Middle frontal gyrus (tissue), 1 donor: ENCODE measurements around the gene DPH6.
"Not testable (repeated sequence)": the region's sequence is repeated elsewhere in the genome, so short reads cannot be mapped to it uniquely, and the experiment has no call there.

Source experiments
- DNase-seq: peaks from one replicate; pipeline ENCODE4 v3.0.0-alpha.2; 2015; ENCODE audit warnings: low spot score; ENCODE audit errors: extremely low spot score

Gene DPH6

DNA sequence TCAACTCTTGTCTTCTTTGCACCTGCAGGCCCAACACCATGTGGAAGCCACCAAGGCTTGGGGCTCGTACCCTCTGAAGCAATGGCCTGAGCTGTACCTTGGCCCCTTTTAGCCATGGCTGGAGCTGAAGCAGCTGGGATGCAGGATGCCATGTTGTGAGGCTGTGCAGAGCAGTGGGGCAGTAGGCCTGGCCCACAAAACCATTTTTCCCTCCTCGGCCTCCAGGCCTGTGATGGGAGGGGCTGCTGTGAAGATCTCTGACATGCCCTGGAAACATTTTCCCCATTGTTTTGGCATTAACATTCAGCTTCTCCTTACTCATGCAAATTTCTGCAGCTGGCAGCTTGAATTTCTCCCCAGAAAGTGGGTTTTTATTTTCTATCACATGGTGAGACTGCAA lies 58.5 kb downstream of the DPH6 start:
- DNase-seq, result no peak

DNA sequence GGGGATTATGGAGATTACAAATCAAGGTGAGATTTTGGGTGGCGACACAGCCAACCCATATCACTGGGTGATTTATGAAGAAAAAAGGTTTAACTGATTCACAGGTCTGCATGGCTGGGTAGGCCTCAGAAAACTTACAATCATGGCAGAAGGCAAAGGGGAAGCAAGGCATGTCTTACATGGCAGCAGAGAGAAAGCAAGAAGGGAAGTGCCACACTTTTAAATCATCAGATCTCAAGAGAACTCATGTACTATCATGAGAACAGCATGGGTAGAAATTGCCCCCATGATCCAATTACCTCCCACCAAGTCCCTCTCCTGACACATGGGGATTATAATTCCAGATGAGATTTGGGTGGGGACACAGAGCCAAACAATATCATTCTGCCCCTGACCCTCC lies 59.7 kb downstream of the DPH6 start:
- DNase-seq, result no peak

GRCh38 chr15:35485411-35485810 lies 60.6 kb downstream of the DPH6 start:
- no peak for DNase-seq

GRCh38 chr15:35484231-35484945 lies 61.6 kb downstream of the DPH6 start:
- DNase-seq, result no peak

DNA sequence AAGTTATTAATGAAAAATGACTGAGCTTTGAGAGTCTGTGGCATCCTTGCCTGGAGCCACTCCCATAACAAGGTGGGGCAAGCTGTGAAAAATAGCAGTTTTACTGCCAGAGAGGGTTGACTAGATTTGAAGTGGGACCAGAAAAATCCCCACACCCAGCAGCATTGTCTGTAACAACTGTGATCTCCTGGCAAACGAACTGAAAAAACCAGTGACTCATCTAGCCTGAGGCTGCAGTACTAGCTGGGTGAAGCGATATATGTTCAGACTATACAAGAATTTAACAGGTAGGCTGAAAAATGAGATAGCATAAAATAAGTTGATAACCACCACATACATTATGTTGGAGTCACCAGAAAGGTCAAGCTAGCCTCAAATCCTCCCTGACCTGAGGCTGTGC lies 64.0 kb downstream of the DPH6 start:
- DNase-seq, result no peak

GRCh38 chr15:35481064-35481463 lies 64.9 kb downstream of the DPH6 start:
- DNase-seq, result no peak

- DNase-seq, result no peak
Observed at GRCh38 chr15:35479423-35479822, 66.5 kb downstream of the DPH6 start.

GRCh38 chr15:35477312-35478262 lies 68.4 kb downstream of the DPH6 start:
- no peak for DNase-seq

- DNase-seq, result no peak
Observed at GRCh38 chr15:35471024-35471423, 74.9 kb downstream of the DPH6 start.

DNA sequence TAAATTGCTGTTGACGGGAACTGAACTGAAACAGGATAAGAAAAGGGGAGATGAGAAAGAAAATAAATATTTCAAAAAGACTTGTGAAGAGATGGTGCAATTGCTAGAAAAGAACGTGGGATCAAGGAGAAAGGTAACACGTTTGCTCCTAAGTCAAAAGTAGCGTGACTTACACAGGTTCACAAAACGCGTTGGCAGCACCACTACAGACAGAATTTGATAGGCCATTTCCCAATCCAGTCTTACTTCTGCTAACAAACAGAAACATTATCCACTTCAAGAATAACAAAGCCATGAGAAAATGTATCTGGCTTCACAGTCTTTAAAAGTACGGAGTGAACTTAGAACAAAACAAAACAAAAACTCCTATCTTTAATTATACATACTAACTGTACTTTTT lies 75.5 kb downstream of the DPH6 start:
- no peak for DNase-seq

DNA sequence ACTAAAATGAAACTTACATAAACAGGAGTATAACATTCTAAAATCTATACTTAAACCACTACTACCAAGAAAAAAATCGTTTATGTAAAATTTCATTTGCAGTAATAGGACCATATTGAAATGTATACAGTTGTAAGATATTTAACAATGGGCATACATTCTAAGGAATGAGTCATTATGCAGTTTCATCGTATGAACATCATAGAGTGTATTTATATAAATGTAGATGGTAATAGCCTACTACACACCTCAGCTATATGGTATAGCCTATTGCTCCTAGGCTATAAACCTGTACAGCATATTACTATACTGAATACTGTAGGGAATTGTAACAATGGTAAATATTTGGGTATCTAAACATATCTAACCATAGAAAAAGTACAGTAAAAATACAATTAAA lies 79.5 kb downstream of the DPH6 start:
- no peak for DNase-seq

DNA sequence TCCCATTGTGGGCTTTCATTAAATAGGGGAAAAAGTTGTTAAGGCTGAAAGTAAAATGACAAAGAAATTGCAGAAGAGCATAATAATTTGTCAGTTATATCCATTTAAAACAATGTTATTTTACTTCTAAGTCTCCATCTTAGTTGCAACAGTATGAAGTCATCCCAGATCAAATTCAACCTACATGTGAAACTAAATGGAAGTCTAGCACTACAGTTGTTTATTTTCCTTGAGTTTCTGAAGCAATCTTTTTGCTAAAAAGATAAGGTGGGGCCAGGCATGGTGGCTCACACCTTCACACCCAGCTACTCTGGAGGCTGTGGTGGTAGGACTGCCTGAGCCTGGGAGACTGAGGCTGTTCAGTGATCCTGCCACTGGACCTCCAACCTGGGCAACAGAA lies 80.2 kb downstream of the DPH6 start:
- DNase-seq, result no peak

DNA sequence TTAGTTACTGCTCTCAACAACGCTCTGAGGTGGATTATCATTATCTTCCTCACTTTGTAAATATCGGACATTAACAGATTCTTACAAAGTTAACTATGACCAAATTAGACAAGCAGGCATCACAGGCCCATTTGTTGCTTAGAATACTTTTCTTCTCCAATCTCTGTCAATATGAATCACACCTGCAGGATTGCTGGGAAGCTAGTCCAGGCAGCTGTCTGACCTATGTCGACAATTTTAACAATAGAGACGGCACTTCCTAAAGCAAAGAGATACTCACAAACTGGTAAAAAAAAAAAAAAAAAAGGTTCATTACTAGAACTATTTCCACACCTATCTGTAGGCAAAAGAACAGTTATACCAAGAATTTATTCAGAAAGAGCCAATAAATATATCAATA lies 85.3 kb downstream of the DPH6 start:
- no peak for DNase-seq

DNA sequence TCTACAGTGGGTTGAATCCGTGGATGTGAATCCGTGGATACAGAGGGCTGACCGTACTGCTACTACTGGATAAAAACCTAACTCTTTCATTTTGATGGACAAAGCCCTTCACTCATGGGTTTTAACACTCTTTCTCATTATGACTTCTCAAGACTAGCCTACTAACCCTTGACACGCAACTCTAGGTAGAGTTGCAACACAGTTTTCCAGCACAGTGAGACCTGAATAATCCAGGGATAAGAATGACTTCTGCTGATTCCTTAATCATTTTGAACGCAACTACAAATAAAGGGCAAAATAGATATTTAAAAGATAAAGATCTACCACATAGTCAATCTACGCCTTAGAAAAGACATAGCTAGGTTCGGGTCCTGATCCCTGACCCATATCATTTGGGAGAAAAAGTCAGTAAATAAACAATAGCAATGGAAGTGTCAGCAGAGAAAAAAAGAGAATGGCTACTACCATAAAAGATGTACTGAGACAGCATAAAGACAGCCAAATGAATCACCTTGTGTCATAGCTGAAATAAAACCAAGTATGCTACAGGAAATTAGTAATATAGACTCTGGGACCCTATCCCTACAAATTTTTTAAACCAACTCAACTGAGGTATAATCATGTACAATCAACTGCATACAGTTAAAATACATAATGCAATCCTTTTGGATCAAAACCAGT lies 87.6 kb downstream of the DPH6 start:
- DNase-seq, result no peak

GRCh38 chr15:35455201-35455600 lies 90.8 kb downstream of the DPH6 start:
- DNase-seq, result no peak

GRCh38 chr15:35450492-35450891 lies 95.5 kb downstream of the DPH6 start:
- no peak for DNase-seq

DNA sequence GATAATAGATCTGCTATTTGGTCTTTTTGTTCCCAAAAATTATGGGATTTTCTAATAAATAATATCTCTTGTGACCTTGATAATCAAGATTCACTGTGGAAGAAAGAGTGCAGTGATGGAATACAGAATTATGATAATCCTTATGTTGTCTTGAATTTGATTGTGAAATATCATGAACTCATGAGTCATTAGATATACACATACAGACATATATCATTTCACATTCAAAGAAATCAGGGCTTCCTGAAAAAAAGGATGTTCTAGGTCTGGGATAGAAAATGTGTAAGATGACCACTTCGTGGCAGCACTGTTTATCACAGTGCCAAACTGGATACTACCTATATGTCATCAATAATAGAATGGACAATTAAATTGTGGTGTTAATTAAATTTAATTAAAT lies 97.7 kb downstream of the DPH6 start:
- no peak for DNase-seq

GRCh38 chr15:35445891-35446290 lies 100.1 kb downstream of the DPH6 start:
- no peak for DNase-seq

DNA sequence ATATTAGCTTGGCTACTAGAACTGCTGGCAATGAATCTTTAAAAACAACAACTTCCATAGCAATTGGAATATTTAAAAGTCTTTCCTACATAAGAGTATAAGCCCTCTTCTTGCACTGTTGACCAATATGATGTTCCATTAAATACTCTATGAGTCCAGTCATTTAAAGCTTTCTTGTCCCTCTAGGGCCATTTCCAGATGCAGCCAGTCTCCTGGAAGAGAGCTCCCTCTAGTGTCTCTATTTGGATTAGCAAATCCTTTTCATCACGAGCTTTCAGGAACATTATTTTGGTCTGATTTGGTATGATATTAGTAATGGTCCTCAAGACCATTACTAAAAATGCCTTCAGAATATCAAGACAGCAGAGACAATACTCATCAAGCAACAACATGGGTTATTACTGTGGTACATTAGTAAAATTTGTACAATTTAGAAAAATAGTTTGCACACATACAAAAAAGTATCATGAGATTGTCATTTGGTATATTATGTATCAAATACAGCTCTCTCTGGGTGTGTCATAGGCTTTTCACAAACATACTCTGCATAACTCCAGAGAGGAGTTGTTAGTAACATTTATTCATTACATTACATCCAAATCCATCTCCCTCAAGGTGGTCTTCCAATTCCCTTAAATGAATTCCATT lies 101.3 kb downstream of the DPH6 start:
- no peak for DNase-seq

DNA sequence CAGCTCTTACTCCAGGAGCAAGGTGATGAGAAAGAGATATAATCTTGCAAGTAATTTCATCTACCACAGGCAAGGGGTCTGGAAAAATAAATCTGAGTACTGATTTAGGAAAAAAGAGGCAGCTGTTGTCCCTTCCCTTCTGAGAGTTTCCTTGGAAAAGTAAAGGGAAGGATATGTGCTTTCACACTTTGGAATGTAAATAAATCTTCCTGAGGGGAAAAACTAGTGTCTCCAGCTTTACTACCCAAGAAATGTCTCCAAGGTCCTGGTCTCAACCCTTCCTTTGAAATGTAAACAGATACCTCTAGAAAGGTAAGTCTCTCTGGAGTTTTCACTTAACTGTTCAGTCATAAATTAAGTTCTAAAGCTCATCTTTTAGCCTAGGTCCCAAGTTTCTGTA lies 102.6 kb downstream of the DPH6 start:
- no peak for DNase-seq

- DNase-seq, result no peak
Observed at GRCh38 chr15:35442742-35443141, 103.2 kb downstream of the DPH6 start.

GRCh38 chr15:35441279-35441678 lies 104.7 kb downstream of the DPH6 start:
- DNase-seq, result not testable (repeated sequence)
